Neuronal stem cell (in vitro differentiated cells): Measurements from ENCODE around the gene ARFGAP1.
A peak's percentile ranks its signal among the peaks of the same experiment; 100 is the strongest.

Experiments used
- DNase-seq: peaks from one replicate; pipeline ENCODE4 v3.0.0-alpha.2; 2013; ENCODE audit warnings: low spot score
- H2AFZ ChIP-seq: one replicate; pipeline ENCODE4 v1.6.1; 2013; ENCODE audit warnings: mild to moderate bottlenecking, low read length, inconsistent platforms
- H2AK5ac ChIP-seq: 2 replicates; pipeline ENCODE4 v1.6.1; 2013; ENCODE audit warnings: low read depth, mild to moderate bottlenecking, inconsistent platforms, low read length, moderate library complexity, mixed read lengths
- H2BK120ac ChIP-seq: 2 replicates; pipeline ENCODE4 v1.6.1; 2013; ENCODE audit warnings: low read depth, mild to moderate bottlenecking, inconsistent platforms, low read length, moderate library complexity, mixed read lengths
- H2BK12ac ChIP-seq: one replicate; pipeline ENCODE4 v1.6.1; 2013; ENCODE audit warnings: low read length, inconsistent platforms
- H2BK15ac ChIP-seq: 2 replicates; pipeline ENCODE4 v1.6.1; 2013; ENCODE audit warnings: mild to moderate bottlenecking, low read length, inconsistent platforms, mixed read lengths
- H2BK5ac ChIP-seq: one replicate; pipeline ENCODE4 v1.6.1; 2013; ENCODE audit warnings: inconsistent platforms, mild to moderate bottlenecking, low read length, moderate library complexity
- H3K14ac ChIP-seq: one replicate; pipeline ENCODE4 v1.6.1; 2013; ENCODE audit warnings: low read length, inconsistent platforms
- H3K18ac ChIP-seq: 2 replicates; pipeline ENCODE4 v1.6.1; 2013; ENCODE audit warnings: low read length, inconsistent platforms
- H3K23ac ChIP-seq: 2 replicates; pipeline ENCODE4 v1.6.1; 2013; ENCODE audit warnings: low read depth, mild to moderate bottlenecking, mixed read lengths, low read length, inconsistent platforms; ENCODE audit not compliant: poor library complexity
- H3K27ac ChIP-seq: replicated peaks from 3 replicates; pipeline ENCODE4 v1.5.1; 2013; ENCODE audit warnings: low read length, inconsistent platforms
- H3K27me3 ChIP-seq, 3 experiments: 2 replicates each; pipeline ENCODE4 v1.6.1; 2013; ENCODE audit warnings: low read length in 3 of 3, mild to moderate bottlenecking in 2 of 3, inconsistent platforms in 1 of 3, low read depth in 1 of 3, mixed read lengths in 1 of 3, moderate library complexity in 1 of 3; ENCODE audit not compliant: control insufficient read depth in 3 of 3, insufficient read depth in 3 of 3
- H3K36me3 ChIP-seq, 2 donors: replicated peaks in 1 of 2; 2 replicates each; pipeline ENCODE4 v1.6.1; 2013; ENCODE audit warnings: low read length in 2 of 2; ENCODE audit not compliant: control insufficient read depth in 2 of 2, insufficient read depth in 2 of 2
- H3K4ac ChIP-seq: 2 replicates; pipeline ENCODE4 v1.6.1; 2013; ENCODE audit warnings: inconsistent platforms, mild to moderate bottlenecking, low read length, moderate library complexity
- H3K4me1 ChIP-seq, 2 donors: 1 replicate in 1 of 2; 2 replicates in 1 of 2; pipeline ENCODE4 v1.6.1; 2013; ENCODE audit warnings: low read length in 2 of 2, low read depth in 1 of 2; ENCODE audit not compliant: control insufficient read depth in 2 of 2, insufficient read depth in 1 of 2
- H3K4me2 ChIP-seq: one replicate; pipeline ENCODE4 v1.6.1; 2013; ENCODE audit warnings: mild to moderate bottlenecking, low read length, inconsistent platforms; ENCODE audit not compliant: insufficient read depth, poor library complexity, severe bottlenecking
- H3K4me3 ChIP-seq, 2 donors: 2 replicates each; pipeline ENCODE4 v1.5.1; 2013; ENCODE audit warnings: low read length in 2 of 2, mild to moderate bottlenecking in 2 of 2, inconsistent platforms in 1 of 2, moderate library complexity in 1 of 2
- H3K79me1 ChIP-seq: one replicate; pipeline ENCODE4 v1.6.1; 2013; ENCODE audit warnings: low read depth, mild to moderate bottlenecking, inconsistent platforms, low read length, moderate library complexity
- H3K9ac ChIP-seq: one replicate; pipeline ENCODE4 v1.6.1; 2013; ENCODE audit warnings: mild to moderate bottlenecking, low read depth, low read length, inconsistent platforms; ENCODE audit not compliant: poor library complexity
- H3K9me3 ChIP-seq, 2 donors: replicated peaks in 1 of 2; 2 replicates each; pipeline versions ENCODE3 to v1.6.1; 2013; ENCODE audit warnings: low read length in 2 of 2, mild to moderate bottlenecking in 2 of 2, inconsistent platforms in 1 of 2, low read depth in 1 of 2, mixed read lengths in 1 of 2, moderate library complexity in 1 of 2; ENCODE audit not compliant: control insufficient read depth in 2 of 2, insufficient read depth in 1 of 2
- H4K8ac ChIP-seq: one replicate; pipeline ENCODE4 v1.6.1; 2013; ENCODE audit warnings: low read depth, mild to moderate bottlenecking, inconsistent platforms, low read length, moderate library complexity
- H4K91ac ChIP-seq: one replicate; pipeline ENCODE4 v1.6.1; 2013; ENCODE audit warnings: low read length, low read depth, mild to moderate bottlenecking, inconsistent platforms; ENCODE audit not compliant: poor library complexity
- WGBS, 2 donors: extraction: QIAGEN DNeasy Blood & Tissue Kit; methylation state at CpG; one replicate each; pipeline ENCODE4 v1.1.7; 2013; ENCODE audit warnings: missing lambda C conversion rate in 2 of 2, mixed read lengths in 1 of 2; ENCODE audit not compliant: insufficient read length in 2 of 2, insufficient replicate concordance in 1 of 2; ENCODE audit errors: extremely low coverage in 2 of 2; 5-methylcytosine and 5-hydroxymethylcytosine counted together

ARFGAP1 gene

DNA sequence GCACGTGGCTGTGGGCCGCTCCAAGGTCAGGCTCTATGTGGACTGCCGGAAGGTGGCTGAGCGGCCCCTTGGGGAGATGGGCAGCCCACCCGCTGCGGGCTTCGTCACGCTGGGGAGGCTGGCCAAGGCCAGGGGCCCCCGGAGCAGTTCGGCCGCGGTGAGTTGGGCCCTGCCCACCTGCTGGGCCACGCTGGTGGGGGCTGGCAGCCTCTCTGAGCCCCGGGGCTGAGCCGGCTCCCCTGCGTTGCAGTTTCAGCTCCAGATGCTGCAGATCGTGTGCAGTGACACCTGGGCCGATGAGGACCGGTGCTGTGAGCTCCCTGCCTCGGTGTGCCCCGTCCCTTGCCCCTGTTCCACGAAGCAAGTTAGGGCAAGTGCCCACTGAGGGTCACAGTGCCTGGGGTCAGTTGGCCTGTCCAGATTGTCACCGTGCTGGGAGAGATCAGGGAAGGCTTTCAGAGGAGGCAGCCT is 47.5 kb downstream of the ARFGAP1 start:
- peak overlapping the region; percentile 57 for H3K18ac ChIP-seq
- H3K4me1 ChIP-seq: peaks cover 2 to 7% of the 10 kb centered on the region in 2 donors
- H2BK15ac ChIP-seq: peak overlapping the region; percentile 81
- H2AK5ac ChIP-seq: peak overlapping the region; percentile 81
- H2AFZ ChIP-seq: no peak overlapping the region
- peaks cover 0 to 23% (median 0%) of the 10 kb centered on the region in 3 experiments for H3K27me3 ChIP-seq
- peak overlapping the region; percentile 23 for H4K8ac ChIP-seq
- WGBS, 2 donors: no CpG with 5 or more reads among the region's 23 CpGs
- DNase-seq: no peak
- H2BK120ac ChIP-seq: peak overlapping the region; percentile 61
- H3K9me3 ChIP-seq: no peaks in the 10 kb centered on the region
- H3K36me3 ChIP-seq: no peaks in the 10 kb centered on the region
- peak overlapping the region; percentile 71 for H3K14ac ChIP-seq
- H3K4me3 ChIP-seq: no peak overlapping the region
- H3K4me2 ChIP-seq: no peak overlapping the region
- peak overlapping the region; percentile 43 for H4K91ac ChIP-seq
- H2BK5ac ChIP-seq: peak overlapping the region; percentile 48
- peak overlapping the region; percentile 6 for H2BK12ac ChIP-seq
- H3K23ac ChIP-seq: peak overlapping the region; percentile 43
- H3K9ac ChIP-seq: no peak overlapping the region
- H3K4ac ChIP-seq: no peak overlapping the region
- H3K79me1 ChIP-seq: peaks cover 2% of the 10 kb centered on the region
- H3K27ac ChIP-seq: no peak overlapping the region

DNA sequence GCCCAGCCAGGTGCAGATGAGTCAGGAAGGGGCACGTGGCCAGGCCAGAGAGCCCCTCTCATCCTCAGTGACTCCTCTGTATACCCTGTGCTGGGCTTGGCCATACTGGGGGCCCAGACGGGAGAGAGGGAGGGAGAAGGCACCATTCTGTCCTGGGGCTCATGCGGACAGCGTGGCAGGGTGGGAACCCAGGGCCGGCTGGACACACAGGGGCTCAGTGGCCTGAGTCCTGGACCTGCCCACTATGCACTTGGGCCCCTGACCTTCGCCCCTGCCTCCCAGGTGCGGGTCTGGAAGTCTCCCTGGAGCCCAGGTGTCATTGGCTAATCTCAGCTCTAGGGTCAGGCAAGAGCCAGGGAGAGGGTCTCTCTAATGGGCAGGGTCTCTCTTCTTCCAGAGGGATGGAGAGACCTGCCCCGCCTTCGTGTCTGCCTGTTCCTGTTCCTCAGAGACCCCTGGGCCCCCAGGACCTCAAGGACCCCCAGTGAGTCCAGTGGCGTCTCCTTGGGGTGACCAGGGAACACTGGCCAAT is 48.1 kb downstream of the ARFGAP1 start:
- Histone ChIP-seq H3K79me1 (peaks cover 2% of the 10 kb centered on the region), H3K4me1 (peaks cover 2 to 7% of the 10 kb centered on the region in 2 donors), H3K27me3 (peaks cover 0 to 22% (median 0%) of the 10 kb centered on the region in 3 experiments), H3K23ac (peak overlapping the region; percentile 43), H4K8ac (peak overlapping the region; percentile 23), H2BK5ac (peak overlapping the region; percentile 48), H2AK5ac (peak overlapping the region; percentile 86), H3K27ac (no peak overlapping the region), H2BK12ac (peak overlapping the region; percentile 6), H3K18ac (peak overlapping the region; percentile 71), H2AFZ (no peak overlapping the region), H3K9me3 (no peaks in the 10 kb centered on the region), H3K4me3 (no peak overlapping the region), H3K9ac (no peak overlapping the region), H4K91ac (peak overlapping the region; percentile 43), H2BK120ac (no peak overlapping the region), H3K36me3 (no peaks in the 10 kb centered on the region), H2BK15ac (peak overlapping the region; percentile 81), H3K14ac (peak overlapping the region; percentile 71), H3K4ac (no peak overlapping the region), H3K4me2 (no peak overlapping the region)
- no CpG with 5 or more reads among the region's 10 CpGs for WGBS, 2 donors
- no peak for DNase-seq

DNA sequence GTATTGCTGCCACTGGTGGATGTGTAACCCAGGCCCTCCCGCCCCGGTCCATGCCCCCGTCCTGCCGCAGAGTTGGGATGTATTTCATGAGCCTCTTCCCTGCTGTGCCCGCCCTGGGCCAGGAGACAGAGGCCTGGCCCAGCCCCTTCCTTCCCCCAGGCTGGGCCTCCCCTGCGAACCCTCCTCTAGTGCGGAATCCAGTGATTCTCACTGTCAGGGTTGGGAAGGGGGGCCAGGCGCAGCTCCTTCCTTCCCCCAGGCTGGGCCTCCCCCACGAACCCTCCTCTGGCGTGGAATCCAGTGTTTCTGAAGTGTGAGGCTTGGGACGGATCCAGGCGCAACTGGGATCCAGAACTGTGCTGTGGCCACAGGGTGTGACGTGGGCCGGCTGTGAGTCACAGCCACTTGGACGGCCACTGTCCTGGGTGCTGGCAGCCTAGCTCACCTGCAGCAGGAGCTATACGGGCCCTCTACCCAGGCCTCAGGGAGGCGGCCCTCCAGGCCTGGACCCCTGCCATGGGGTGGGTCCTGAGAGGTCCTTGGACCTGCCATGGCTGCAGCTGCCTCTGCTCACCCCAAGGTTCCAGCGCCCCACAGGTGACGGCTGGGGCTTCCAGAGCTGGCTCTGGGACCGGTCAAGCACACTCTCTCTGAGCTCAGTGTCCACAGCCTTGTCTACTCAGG is 48.7 kb downstream of the ARFGAP1 start:
- Histone ChIP-seq H4K91ac (peak overlapping the region; percentile 24), H3K4ac (no peak overlapping the region), H3K23ac (no peak overlapping the region), H3K18ac (peak overlapping the region; percentile 8), H2AFZ (no peak overlapping the region), H3K27me3 (peaks cover 0 to 22% (median 0%) of the 10 kb centered on the region in 3 experiments), H2AK5ac (peak overlapping the region; percentile 86), H3K9ac (peak overlapping the region; percentile 77), H3K36me3 (no peaks in the 10 kb centered on the region), H3K27ac (no peak overlapping the region), H3K14ac (peak overlapping the region; percentile 82), H3K9me3 (no peaks in the 10 kb centered on the region), H2BK5ac (peak overlapping the region; percentile 39), H3K4me2 (no peak overlapping the region), H4K8ac (no peak overlapping the region), H3K4me1 (peaks cover 2 to 7% of the 10 kb centered on the region in 2 donors), H3K4me3 (no peak overlapping the region), H2BK15ac (peak overlapping the region; percentile 81), H2BK12ac (peak overlapping the region; percentile 73), H2BK120ac (peak overlapping the region; percentile 94), H3K79me1 (peaks cover 2% of the 10 kb centered on the region)
- WGBS, 2 donors: no CpG with 5 or more reads among the region's 20 CpGs
- DNase-seq: no peak
